GM23248 (cell line): Measurements from ENCODE around the gene TROAP. TPM values are rescaled to one million over a fixed set of nuclear protein-coding genes. Genes with fewer than 3 reads are reported as not detected.

Experiments used
- DNase-seq: peaks from one replicate; pipeline ENCODE4 v3.0.0-alpha.2; 2015
- H2AFZ ChIP-seq: fragments of 200-600 bp; sonication (generic); 2 replicates; pipeline ENCODE4 v1.6.1; 2016; ENCODE audit warnings: antibody characterized with exemption
- H3F3A ChIP-seq: fragments of 200-600 bp; sonication (generic); 2 replicates; pipeline ENCODE4 v1.6.1; 2016; ENCODE audit warnings: mild to moderate bottlenecking, antibody characterized with exemption, mixed run types; ENCODE audit not compliant: insufficient read depth
- H3K27ac ChIP-seq: fragments of 200-600 bp; sonication (generic); 2 replicates; pipeline ENCODE4 v1.5.1; 2016; ENCODE audit warnings: mild to moderate bottlenecking
- H3K27me3 ChIP-seq: fragments of 200-600 bp; sonication (generic); replicated peaks from 2 replicates; pipeline ENCODE4 v1.6.1; 2016; ENCODE audit warnings: mild to moderate bottlenecking; ENCODE audit not compliant: insufficient read depth
- H3K36me3 ChIP-seq: fragments of 200-600 bp; sonication (generic); 2 replicates; pipeline ENCODE4 v1.6.1; 2016; ENCODE audit warnings: low read depth, mild to moderate bottlenecking
- H3K4me1 ChIP-seq: fragments of 200-600 bp; sonication (generic); 2 replicates; pipeline ENCODE4 v1.6.1; 2016; ENCODE audit warnings: mild to moderate bottlenecking; ENCODE audit not compliant: insufficient read depth
- H3K4me2 ChIP-seq: fragments of 200-600 bp; sonication (generic); one replicate; pipeline ENCODE4 v1.6.1; 2016; ENCODE audit warnings: mild to moderate bottlenecking; ENCODE audit not compliant: unreplicated experiment
- H3K4me3 ChIP-seq: fragments of 200-600 bp; sonication (generic); 2 replicates; pipeline ENCODE4 v1.5.1; 2016; ENCODE audit warnings: mild to moderate bottlenecking
- H3K79me2 ChIP-seq: fragments of 200-600 bp; sonication (generic); 2 replicates; pipeline ENCODE4 v1.6.1; 2016; ENCODE audit warnings: mild to moderate bottlenecking; ENCODE audit not compliant: insufficient read depth
- H3K9ac ChIP-seq: fragments of 200-600 bp; sonication (generic); 2 replicates; pipeline ENCODE4 v1.6.1; 2016; ENCODE audit warnings: mild to moderate bottlenecking
- H3K9me2 ChIP-seq: fragments of 200-600 bp; sonication (generic); 2 replicates; pipeline ENCODE4 v1.6.1; 2016; ENCODE audit warnings: mixed run types, mild to moderate bottlenecking, moderate library complexity; ENCODE audit not compliant: insufficient read depth
- H3K9me3 ChIP-seq: fragments of 200-600 bp; sonication (generic); one replicate; pipeline ENCODE4 v1.6.1; 2017; ENCODE audit warnings: low read depth
- H4K20me1 ChIP-seq: fragments of 200-600 bp; sonication (generic); 2 replicates; pipeline ENCODE4 v1.6.0; 2016; ENCODE audit not compliant: insufficient read depth
- EZH2 ChIP-seq: fragments of 200-600 bp; sonication (generic); IDR thresholded peaks from 2 replicates; pipeline ENCODE4 v1.6.1; 2018; ENCODE audit warnings: antibody characterized with exemption, mild to moderate bottlenecking; ENCODE audit not compliant: insufficient read depth, poor library complexity, severe bottlenecking
- EZH2phosphoT487 ChIP-seq: fragments of 200-600 bp; sonication (generic); IDR thresholded peaks from 2 replicates; pipeline ENCODE4 v1.6.1; 2018; ENCODE audit warnings: antibody characterized with exemption, moderate library complexity, mild to moderate bottlenecking, low read depth; ENCODE audit not compliant: insufficient read depth
- WGBS, 2 experiments: methylation state at CpG; one replicate each; pipeline ENCODE4 v1.1.6; 2015 to 2017; ENCODE audit warnings: low lambda C conversion rate in 2 of 2, low coverage in 1 of 2; ENCODE audit errors: missing lambda C conversion rate in 2 of 2; 5-methylcytosine and 5-hydroxymethylcytosine counted together
- in situ Hi-C: fragments of 300-500 bp; cut with MboI; formaldehyde crosslinking; loops from 2 replicates; pipeline ENCODE4 v1.15.0; 2020
- polyA plus RNA-seq: library from polyadenylated mRNA; unstranded; fragments of >200 nt; fragmentation: Nextera tagmentation; extraction: Ambion mirVana; gene quantifications from 2 replicates; pipeline ENCODE4 v1.2.1, GENCODE V29; 2016
- total RNA-seq: library from RNA; depleted of rRNA; stranded (reverse); fragments of >200 nt; shearing (Covaris generic); gene quantifications from 2 replicates; pipeline ENCODE4 v1.2.3, GENCODE V29; 2014

The TROAP gene
- total and polyA plus RNA-seq, 2 experiments from 2014 or later: 4.4 to 11.7 TPM

GRCh38 chr12:49325606-49326005 lies 2.6 kb downstream of the TROAP start:
- Histone ChIP-seq H2AFZ (no peak overlapping the region), H3K9me3 (no peaks in the 10 kb centered on the region), H4K20me1 (no peaks in the 10 kb centered on the region), H3F3A (no peaks in the 10 kb centered on the region), H3K27me3 (no peaks in the 10 kb centered on the region), H3K36me3 (no peaks in the 10 kb centered on the region), H3K9me2 (no peaks in the 10 kb centered on the region), H3K79me2 (peaks cover 7% of the 10 kb centered on the region; the same call in 1 of the 2 replicates), H3K4me2 (no peak overlapping the region), H3K4me1 (no peaks in the 10 kb centered on the region), H3K9ac (no peak overlapping the region), H3K27ac (no peak overlapping the region), H3K4me3 (no peak overlapping the region)
- TF ChIP-seq EZH2phosphoT487 (no peak), EZH2 (no peak)
- WGBS, 2 experiments: 81 to 84% methylated on average over 6 of the region's 6 CpGs
- in situ Hi-C loops: no loop called here
- no peak for DNase-seq

- in situ Hi-C loops: no loop called here
- Histone ChIP-seq H3F3A (no peaks in the 10 kb centered on the region), H3K79me2 (peaks cover 7% of the 10 kb centered on the region; the same call in 1 of the 2 replicates), H3K4me1 (no peaks in the 10 kb centered on the region), H3K4me3 (no peak overlapping the region), H2AFZ (no peak overlapping the region), H3K9ac (no peak overlapping the region), H4K20me1 (no peaks in the 10 kb centered on the region), H3K9me2 (no peaks in the 10 kb centered on the region), H3K9me3 (no peaks in the 10 kb centered on the region), H3K27ac (no peak overlapping the region), H3K27me3 (no peaks in the 10 kb centered on the region), H3K36me3 (no peaks in the 10 kb centered on the region), H3K4me2 (no peak overlapping the region)
- DNase-seq: no peak
- TF ChIP-seq EZH2phosphoT487: no peak
- no peak for TF ChIP-seq EZH2
Measured at GRCh38 chr12:49327368-49327767, 4.3 kb downstream of the TROAP start.

DNA sequence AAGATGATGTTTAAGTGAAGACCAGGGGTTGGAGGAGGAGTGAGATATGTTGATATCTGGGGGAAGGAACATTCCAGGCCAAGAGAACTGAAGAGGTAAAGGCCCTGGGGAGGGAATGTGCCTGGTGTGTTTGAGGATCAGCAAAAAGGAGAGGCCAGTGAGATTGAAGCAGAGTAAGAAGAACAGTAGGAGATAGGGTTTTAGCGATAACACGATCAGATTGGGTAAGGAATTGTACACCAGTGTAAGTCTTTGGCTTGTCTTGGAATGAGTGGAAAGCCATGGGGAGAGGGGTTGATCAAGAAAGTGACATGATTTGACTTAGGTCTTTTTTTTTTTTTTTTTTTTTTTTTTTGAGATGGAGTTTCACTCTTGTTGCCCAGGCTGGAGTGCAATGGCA lies 4.8 kb downstream of the TROAP start:
- no peak for TF ChIP-seq EZH2
- TF ChIP-seq EZH2phosphoT487: no peak
- Histone ChIP-seq H3K9ac (no peak overlapping the region), H3K27me3 (no peaks in the 10 kb centered on the region), H2AFZ (no peak overlapping the region), H3K4me2 (no peak overlapping the region), H3K4me1 (no peaks in the 10 kb centered on the region), H3K27ac (no peak overlapping the region), H3K4me3 (no peak overlapping the region), H4K20me1 (no peaks in the 10 kb centered on the region), H3K79me2 (peaks cover 7% of the 10 kb centered on the region; the same call in 1 of the 2 replicates), H3K9me2 (no peaks in the 10 kb centered on the region), H3K36me3 (no peaks in the 10 kb centered on the region), H3F3A (no peaks in the 10 kb centered on the region), H3K9me3 (no peaks in the 10 kb centered on the region)
- no peak for DNase-seq
- in situ Hi-C loops: no loop called here
- WGBS, 2 experiments: 78 to 88% methylated on average over 2 of the region's 2 CpGs

- no peaks in the 10 kb centered on the region for H3F3A ChIP-seq
- H3K9ac ChIP-seq: no peak overlapping the region
- in situ Hi-C loops: no loop called here
- no peak for TF ChIP-seq EZH2phosphoT487
- no peak for TF ChIP-seq EZH2
- H3K4me2 ChIP-seq: no peak overlapping the region
- no peak for DNase-seq
- WGBS, 2 experiments: 98% methylated on average over 7 to 12 of the region's 12 CpGs
- no peaks in the 10 kb centered on the region for H3K9me3 ChIP-seq
- peaks cover 3% of the 10 kb centered on the region; the same call in 1 of the 2 replicates for H3K79me2 ChIP-seq
- H3K27me3 ChIP-seq: peaks cover 3% of the 10 kb centered on the region; the same call in 1 of the 2 replicates
- H3K9me2 ChIP-seq: no peaks in the 10 kb centered on the region
- H4K20me1 ChIP-seq: no peaks in the 10 kb centered on the region
- no peak overlapping the region for H3K27ac ChIP-seq
- no peak overlapping the region for H2AFZ ChIP-seq
- no peak overlapping the region for H3K4me3 ChIP-seq
- H3K4me1 ChIP-seq: no peaks in the 10 kb centered on the region
- no peaks in the 10 kb centered on the region for H3K36me3 ChIP-seq
Measured at GRCh38 chr12:49328816-49329215, 5.8 kb downstream of the TROAP start.

- Histone ChIP-seq H3K9me3 (no peaks in the 10 kb centered on the region), H3K9me2 (no peaks in the 10 kb centered on the region), H3F3A (no peaks in the 10 kb centered on the region), H3K4me2 (no peak overlapping the region), H3K4me3 (no peak overlapping the region), H4K20me1 (no peaks in the 10 kb centered on the region), H3K27ac (no peak overlapping the region), H3K4me1 (no peaks in the 10 kb centered on the region), H2AFZ (no peak overlapping the region), H3K79me2 (no peaks in the 10 kb centered on the region), H3K27me3 (peaks cover 15% of the 10 kb centered on the region), H3K36me3 (no peaks in the 10 kb centered on the region), H3K9ac (no peak overlapping the region)
- no peak for TF ChIP-seq EZH2phosphoT487
- TF ChIP-seq EZH2: no peak
- in situ Hi-C loops: no loop called here
- DNase-seq: no peak
- 96 to 100% methylated on average over 7 of the region's 7 CpGs for WGBS, 2 experiments
Measured at GRCh38 chr12:49330032-49330619, 7.1 kb downstream of the TROAP start.
